Motor neuron (in vitro differentiated cells): Measurements from ENCODE around the gene GATAD2B. TPM values are rescaled to one million over a fixed set of nuclear protein-coding genes. Genes with fewer than 3 reads are reported as not detected.
"Not testable (repeated sequence)": the region's sequence is repeated elsewhere in the genome, so short reads cannot be mapped to it uniquely, and the experiment has no call there.

Source experiments
- ATAC-seq, 8 experiments: fragments of 200-7000 bp; cut with Tn5 transposase; replicated peaks in 6 of 8; 2 replicates each; pipeline ENCODE4 v1.8.0; 2021; ENCODE audit warnings: mild to moderate bottlenecking in 8 of 8, moderate library complexity in 8 of 8
- H3K27ac ChIP-seq, 2 donors: fragments of 250-450 bp; sonication (Bioruptor Pico); 2 replicates each; pipeline ENCODE4 v1.9.0; 2021; ENCODE audit warnings: antibody characterized with exemption in 2 of 2, mild to moderate bottlenecking in 2 of 2, moderate library complexity in 1 of 2
- H3K4me1 ChIP-seq, 2 donors: fragments of 250-450 bp; sonication (Bioruptor Pico); replicated peaks in 1 of 2; 2 replicates each; pipeline ENCODE4 v1.6.1; 2021; ENCODE audit warnings: antibody characterized with exemption in 2 of 2, mild to moderate bottlenecking in 2 of 2, moderate library complexity in 1 of 2
- H3K4me3 ChIP-seq, 5 donors: fragments of 250-450 bp; sonication (Bioruptor Pico); 2 replicates each; pipeline ENCODE4 v1.9.0; 2021; ENCODE audit warnings: antibody characterized with exemption in 5 of 5, mild to moderate bottlenecking in 5 of 5, moderate library complexity in 4 of 5
- WGBS, 10 experiments: fragments of 450-650 bp; shearing (Covaris generic); methylation state at CpG; one replicate each; pipeline ENCODE4 v1.0.0; 2022; 5-methylcytosine and 5-hydroxymethylcytosine counted together
- in situ Hi-C, 9 experiments: fragments of 400-800 bp; cut with MboI; loops; one replicate each; pipeline ENCODE4 v1.15.0; 2021; ENCODE audit warnings: low sequenced_read_pairs in 9 of 9, low pct_unique_long_range_greater_than_20kb in 2 of 9; ENCODE audit not compliant: unreplicated experiment in 9 of 9
- total RNA-seq, 8 experiments: library from RNA; unstranded; fragments of 300-600 nt; gene quantifications; 2 replicates each; pipeline versions ENCODE4 v1.2.3 to v1.2.4, GENCODE V29; 2022

Gene GATAD2B
- total RNA-seq, 8 experiments from 2014 or later, result 6.6 to 36.5 (median 23.7) TPM

GRCh38 chr1:153866045-153866850 is 56.5 kb downstream of the GATAD2B start:
- Histone ChIP-seq H3K27ac (peak overlapping the region in 1 of 2 donors; percentile 17), H3K4me1 (peaks cover 0 to 14% of the 10 kb centered on the region in 2 donors), H3K4me3 (no peak overlapping the region)
- in situ Hi-C loops, result no loop called here
- WGBS, 10 experiments, result 33 to 90% (median 71%) methylated on average over 1 to 6 of the region's 6 CpGs; no CpG with 5 or more reads in 1 of the 10 experiments
- ATAC-seq, result peak in 4 of 8 experiments; percentile 26 to 76 (median 55)

GRCh38 chr1:153860285-153860684 is 62.5 kb downstream of the GATAD2B start:
- in situ Hi-C loops, result no loop called here
- Histone ChIP-seq H3K4me3 (no peak overlapping the region), H3K4me1 (peaks cover 0 to 7% of the 10 kb centered on the region in 2 donors), H3K27ac (no peak overlapping the region)
- no peak for ATAC-seq
- WGBS, 10 experiments, result 80 to 100% (median 100%) methylated on average over 1 to 3 of the region's 3 CpGs; no CpG with 5 or more reads in 2 of the 10 experiments

- no peak overlapping the region for H3K4me3 ChIP-seq
- ATAC-seq, result no peak
- in situ Hi-C loops, result no loop called here
- H3K27ac ChIP-seq, result no peak overlapping the region
- no peaks in the 10 kb centered on the region for H3K4me1 ChIP-seq
- WGBS, 10 experiments, result 92 to 100% (median 100%) methylated on average over 1 to 2 of the region's 2 CpGs; no CpG with 5 or more reads in 1 of the 10 experiments
These were observed 65.3 kb downstream of the GATAD2B start for GRCh38 chr1:153857505-153857904.

- Histone ChIP-seq H3K27ac (no peak overlapping the region), H3K4me3 (no peak overlapping the region), H3K4me1 (no peaks in the 10 kb centered on the region)
- in situ Hi-C loops, result no loop called here
- peak in 3 of 8 experiments; percentile 58 to 90 (median 83) for ATAC-seq
These were observed 66.0 kb downstream of the GATAD2B start for GRCh38 chr1:153856763-153857162.

GRCh38 chr1:153852170-153852569 is 70.6 kb downstream of the GATAD2B start:
- in situ Hi-C loops, result no loop called here
- no peak for ATAC-seq
- 76 to 100% (median 95%) methylated on average over 2 to 5 of the region's 5 CpGs; no CpG with 5 or more reads in 2 of the 10 experiments for WGBS, 10 experiments

GRCh38 chr1:153849487-153850185 is 73.1 kb downstream of the GATAD2B start:
- H3K4me1 ChIP-seq, result no peaks in the 10 kb centered on the region
- ATAC-seq, result no peak
- no peak overlapping the region for H3K4me3 ChIP-seq
- in situ Hi-C loops, result no loop called here
- WGBS, 10 experiments, result 65 to 100% (median 75%) methylated on average over 1 to 5 of the region's 5 CpGs; no CpG with 5 or more reads in 1 of the 10 experiments
- H3K27ac ChIP-seq, result no peak overlapping the region

More at GRCh38 chr1:153852170-153852569, 70.6 kb downstream of the GATAD2B start:
- Histone ChIP-seq H3K4me1 (no peaks in the 10 kb centered on the region), H3K4me3 (no peak overlapping the region), H3K27ac (no peak overlapping the region)

GRCh38 chr1:153848805-153849204 is 74.0 kb downstream of the GATAD2B start:
- WGBS, 10 experiments, result 80 to 100% (median 93%) methylated on average over 1 to 5 of the region's 5 CpGs; no CpG with 5 or more reads in 5 of the 10 experiments

GRCh38 chr1:153845158-153845557 is 77.6 kb downstream of the GATAD2B start:
- in situ Hi-C loops, result no loop called here
- Histone ChIP-seq H3K27ac (no peak overlapping the region), H3K4me1 (no peaks in the 10 kb centered on the region), H3K4me3 (no peak overlapping the region)
- ATAC-seq, result no peak
- 94 to 100% (median 100%) methylated on average over 1 to 3 of the region's 3 CpGs; no CpG with 5 or more reads in 3 of the 10 experiments for WGBS, 10 experiments

More at GRCh38 chr1:153848805-153849204, 74.0 kb downstream of the GATAD2B start:
- no peak overlapping the region for H3K27ac ChIP-seq
- H3K4me3 ChIP-seq, result no peak overlapping the region
- in situ Hi-C loops, result no loop called here
- H3K4me1 ChIP-seq, result no peaks in the 10 kb centered on the region
- no peak for ATAC-seq

GRCh38 chr1:153844349-153844748 is 78.4 kb downstream of the GATAD2B start:
- ATAC-seq, H3K27ac ChIP-seq, H3K4me1 ChIP-seq, H3K4me3 ChIP-seq, in situ Hi-C loops: not testable (repeated sequence)
- 100% methylated on average over 1 of the region's 3 CpGs; no CpG with 5 or more reads in 9 of the 10 experiments for WGBS, 10 experiments

GRCh38 chr1:153842006-153842471 is 80.7 kb downstream of the GATAD2B start:
- H3K4me1 ChIP-seq, result no peaks in the 10 kb centered on the region
- WGBS, 10 experiments, result 89 to 100% (median 100%) methylated on average over 1 to 3 of the region's 3 CpGs
- no peak for ATAC-seq
- H3K4me3 ChIP-seq, result no peak overlapping the region
- in situ Hi-C loops, result no loop called here
- H3K27ac ChIP-seq, result no peak overlapping the region

GRCh38 chr1:153841463-153841994 is 81.2 kb downstream of the GATAD2B start:
- in situ Hi-C loops, result no loop called here
- Histone ChIP-seq H3K4me1 (no peaks in the 10 kb centered on the region), H3K27ac (no peak overlapping the region), H3K4me3 (no peak overlapping the region)
- 53 to 100% (median 93%) methylated on average over 1 to 3 of the region's 3 CpGs; no CpG with 5 or more reads in 1 of the 10 experiments for WGBS, 10 experiments
- no peak for ATAC-seq

- ATAC-seq, in situ Hi-C loops, H3K4me3 ChIP-seq, H3K4me1 ChIP-seq, H3K27ac ChIP-seq: not testable (repeated sequence)
- WGBS, 10 experiments, result 87 to 99% (median 96%) methylated on average over 5 to 14 of the region's 14 CpGs; no CpG with 5 or more reads in 1 of the 10 experiments
These were observed 82.0 kb downstream of the GATAD2B start for GRCh38 chr1:153840774-153841173.

- in situ Hi-C loops, H3K4me3 ChIP-seq, H3K4me1 ChIP-seq, ATAC-seq, H3K27ac ChIP-seq: not testable (repeated sequence)
- 80 to 100% (median 95%) methylated on average over 2 to 8 of the region's 8 CpGs for WGBS, 10 experiments
These were observed 88.8 kb downstream of the GATAD2B start for GRCh38 chr1:153833968-153834367.
